Smooth muscle cell of bladder (primary cell): ENCODE measurements around the gene PPP4R1. TPM values are rescaled to one million over a fixed set of nuclear protein-coding genes. Genes with fewer than 3 reads are reported as not detected.

Experiments
- total RNA-seq: library from RNA; depleted of rRNA; stranded (reverse); fragments of >200 nt; gene quantifications from 2 replicates; pipeline ENCODE4 v1.2.3, GENCODE V29; 2014

The PPP4R1 gene
- total RNA-seq, result 57.3 and 77.3 TPM in 2 replicates

GRCh38 chr18:9614401-9615279 lies at the start of gene PPP4R1:
TSS of gene PPP4R1 (minus strand) at chr18:9614559. CDS start at chr18:9614484, 75 bp downstream.

Other genes starting within 250 kb of the PPP4R1 start
- 47.4 and 54.6 TPM in 2 replicates for gene RALBP1, start 139.0 kb downstream of the PPP4R1 start, total RNA-seq
- 51.2 and 58.7 TPM in 2 replicates for gene RAB31, start 93.7 kb upstream of the PPP4R1 start, total RNA-seq